ENCODE measurements around the gene EYA2.
"Not testable (repeated sequence)": the region's sequence is repeated elsewhere in the genome, so short reads cannot be mapped to it uniquely, and the experiment has no call there.

The EYA2 gene

GRCh38 chr20:46959821-46960220, 65.2 kb downstream of the EYA2 start:
- no peak for DNase-seq

GRCh38 chr20:46960536-46960935, 65.9 kb downstream of the EYA2 start:
- no peak for DNase-seq

- not testable (repeated sequence) for DNase-seq
Measured at GRCh38 chr20:46961968-46962367, 67.3 kb downstream of the EYA2 start.

- no peak for DNase-seq
Measured at GRCh38 chr20:46962452-46963195, 68.0 kb downstream of the EYA2 start.

- DNase-seq: no peak
Measured at GRCh38 chr20:46963196-46963529, 68.5 kb downstream of the EYA2 start.

- DNase-seq: no peak
Measured at GRCh38 chr20:46963758-46964617, 69.3 kb downstream of the EYA2 start.

- DNase-seq: no peak
Measured at GRCh38 chr20:46964618-46965455, 70.2 kb downstream of the EYA2 start.

- DNase-seq: no peak
Measured at GRCh38 chr20:46965477-46965876, 70.8 kb downstream of the EYA2 start.

GRCh38 chr20:46967646-46968045, 73.0 kb downstream of the EYA2 start:
- no peak for DNase-seq

GRCh38 chr20:46970937-46971630, 76.4 kb downstream of the EYA2 start:
- DNase-seq: peak; percentile 39 to 77

GRCh38 chr20:46973766-46974165, 79.1 kb downstream of the EYA2 start:
- DNase-seq: no peak

- no peak for DNase-seq
Measured at GRCh38 chr20:46974669-46975434, 80.2 kb downstream of the EYA2 start.

- no peak for DNase-seq
Measured at GRCh38 chr20:46975976-46976375, 81.3 kb downstream of the EYA2 start.

- DNase-seq: no peak
Measured at GRCh38 chr20:46977204-46977603, 82.6 kb downstream of the EYA2 start.

- no peak for DNase-seq
Measured at GRCh38 chr20:46977909-46978588, 83.4 kb downstream of the EYA2 start.

GRCh38 chr20:46978951-46979491, 84.4 kb downstream of the EYA2 start:
- no peak for DNase-seq

- DNase-seq: no peak
Measured at GRCh38 chr20:46979603-46980241, 85.1 kb downstream of the EYA2 start.

GRCh38 chr20:46981184-46981583, 86.5 kb downstream of the EYA2 start:
- no peak for DNase-seq

- no peak for DNase-seq
Measured at GRCh38 chr20:46983466-46983865, 88.8 kb downstream of the EYA2 start.

GRCh38 chr20:46984405-46984804, 89.8 kb downstream of the EYA2 start:
- no peak for DNase-seq

- no peak for DNase-seq
Measured at GRCh38 chr20:46985250-46985649, 90.6 kb downstream of the EYA2 start.

Data from SW 1271 (cell line).